PFSK-1 (cell line): ENCODE data around the gene TSPAN4.

Source experiments
- FOXP2 ChIP-seq: optimal IDR thresholded peaks from 2 replicates; pipeline ENCODE3; 2011; ENCODE audit warnings: borderline replicate concordance, control low read depth, inconsistent platforms; ENCODE audit not compliant: insufficient read depth; ENCODE audit errors: extremely low read length, extremely low read depth
- POLR2AphosphoS5 ChIP-seq: IDR thresholded peaks from 2 replicates; pipeline ENCODE4 v1.6.1; 2012; ENCODE audit warnings: low read depth, mild to moderate bottlenecking, control low read depth, low read length, moderate library complexity
- SIN3A ChIP-seq: IDR thresholded peaks from 2 replicates; pipeline ENCODE4 v1.6.1; 2012; ENCODE audit warnings: mild to moderate bottlenecking, low read length, moderate library complexity, borderline replicate concordance; ENCODE audit not compliant: insufficient read depth
- TAF1 ChIP-seq: IDR thresholded peaks from 2 replicates; pipeline ENCODE4 v1.6.1; 2012; ENCODE audit warnings: low read length, control low read depth, borderline replicate concordance; ENCODE audit not compliant: insufficient read depth
- TF ChIP-seq, protein P1 (sequence below), 2 experiments: IDR thresholded peaks; 2 replicates each; pipeline versions ENCODE4 v1.6.1 to v1.8.0; 2011 to 2012; ENCODE audit warnings: low read depth in 2 of 2, low read length in 2 of 2, control low read depth in 1 of 2, inconsistent platforms in 1 of 2, mild to moderate bottlenecking in 1 of 2, moderate library complexity in 1 of 2; ENCODE audit not compliant: insufficient read depth in 1 of 2

DNA sequence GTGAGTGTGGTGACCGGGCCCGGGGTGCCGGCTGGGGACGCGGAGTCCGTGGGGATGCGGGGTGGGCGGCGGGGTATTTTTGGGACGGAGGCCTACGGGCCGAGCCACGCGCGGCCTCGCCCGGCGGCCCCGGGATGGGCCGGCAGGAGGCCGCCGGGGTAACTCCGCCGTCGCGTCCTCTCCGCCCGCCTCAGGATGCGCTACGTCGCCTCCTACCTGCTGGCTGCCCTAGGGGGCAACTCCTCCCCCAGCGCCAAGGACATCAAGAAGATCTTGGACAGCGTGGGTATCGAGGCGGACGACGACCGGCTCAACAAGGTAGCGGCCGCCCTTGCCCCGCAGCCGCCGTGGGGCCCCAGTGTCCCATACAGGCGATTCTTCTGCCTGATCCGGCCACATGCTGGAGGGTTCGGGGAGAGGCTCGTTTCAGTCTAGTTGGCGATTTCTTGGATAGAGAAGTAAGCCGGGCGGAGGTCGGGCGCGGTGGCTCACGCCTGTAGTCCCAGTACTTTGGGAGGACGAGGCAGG is 32.5 kb upstream of the TSPAN4 start:
- no peak for TF ChIP-seq TAF1
- TF ChIP-seq, protein P1, sequence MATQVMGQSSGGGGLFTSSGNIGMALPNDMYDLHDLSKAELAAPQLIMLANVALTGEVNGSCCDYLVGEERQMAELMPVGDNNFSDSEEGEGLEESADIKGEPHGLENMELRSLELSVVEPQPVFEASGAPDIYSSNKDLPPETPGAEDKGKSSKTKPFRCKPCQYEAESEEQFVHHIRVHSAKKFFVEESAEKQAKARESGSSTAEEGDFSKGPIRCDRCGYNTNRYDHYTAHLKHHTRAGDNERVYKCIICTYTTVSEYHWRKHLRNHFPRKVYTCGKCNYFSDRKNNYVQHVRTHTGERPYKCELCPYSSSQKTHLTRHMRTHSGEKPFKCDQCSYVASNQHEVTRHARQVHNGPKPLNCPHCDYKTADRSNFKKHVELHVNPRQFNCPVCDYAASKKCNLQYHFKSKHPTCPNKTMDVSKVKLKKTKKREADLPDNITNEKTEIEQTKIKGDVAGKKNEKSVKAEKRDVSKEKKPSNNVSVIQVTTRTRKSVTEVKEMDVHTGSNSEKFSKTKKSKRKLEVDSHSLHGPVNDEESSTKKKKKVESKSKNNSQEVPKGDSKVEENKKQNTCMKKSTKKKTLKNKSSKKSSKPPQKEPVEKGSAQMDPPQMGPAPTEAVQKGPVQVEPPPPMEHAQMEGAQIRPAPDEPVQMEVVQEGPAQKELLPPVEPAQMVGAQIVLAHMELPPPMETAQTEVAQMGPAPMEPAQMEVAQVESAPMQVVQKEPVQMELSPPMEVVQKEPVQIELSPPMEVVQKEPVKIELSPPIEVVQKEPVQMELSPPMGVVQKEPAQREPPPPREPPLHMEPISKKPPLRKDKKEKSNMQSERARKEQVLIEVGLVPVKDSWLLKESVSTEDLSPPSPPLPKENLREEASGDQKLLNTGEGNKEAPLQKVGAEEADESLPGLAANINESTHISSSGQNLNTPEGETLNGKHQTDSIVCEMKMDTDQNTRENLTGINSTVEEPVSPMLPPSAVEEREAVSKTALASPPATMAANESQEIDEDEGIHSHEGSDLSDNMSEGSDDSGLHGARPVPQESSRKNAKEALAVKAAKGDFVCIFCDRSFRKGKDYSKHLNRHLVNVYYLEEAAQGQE (IDR thresholded peaks at IDR 0.05; ENCODE audit: insufficient read depth in 1 of 2, low read depth in 2 of 2, low read length in 2 of 2): no peak
- TF ChIP-seq POLR2AphosphoS5: no peak; the same call in 1 of the 2 replicates
- no peak for TF ChIP-seq SIN3A
- no peak for TF ChIP-seq FOXP2
